ENCODE results near the gene KLHL29.

GRCh38 chr2:23420840-23421476 lies 36.0 kb downstream of the KLHL29 start:
- TF ChIP-seq CEBPB (IDR thresholded peaks at IDR 0.05), result no peak
- TF ChIP-seq TAF1 (IDR thresholded peaks at IDR 0.05; ENCODE audit: low read depth), result no peak
- no peak for TF ChIP-seq TCF12 (IDR thresholded peaks at IDR 0.05; ENCODE audit: low read depth)
- no peak for TF ChIP-seq MAX (IDR thresholded peaks at IDR 0.05)
- TF ChIP-seq RAD21 (IDR thresholded peaks at IDR 0.05; ENCODE audit: low read depth), result no peak
- no peak for TF ChIP-seq ZBTB7A (IDR thresholded peaks at IDR 0.05; ENCODE audit: low read depth)
- TF ChIP-seq EGR1 (IDR thresholded peaks at IDR 0.05), result no peak
- no peak for TF ChIP-seq EP300 (IDR thresholded peaks at IDR 0.05; ENCODE audit: borderline replicate concordance)
- no peak for TF ChIP-seq REST (IDR thresholded peaks at IDR 0.05; ENCODE audit: low read depth)

All from Ishikawa (cell line).